HepG2 (cell line): ENCODE results near the gene FMOD. TPM values are rescaled to one million over a fixed set of nuclear protein-coding genes. Genes with fewer than 3 reads are reported as not detected.

ENCODE experiments used
- ATAC-seq: fragments of 200-7000 bp; cut with Tn5 transposase; 3 replicates; pipeline ENCODE4 v1.9.1; 2020; ENCODE audit warnings: mild to moderate bottlenecking, moderate library complexity
- BruUV-seq: library from RNA; stranded (reverse); fragments of 400-500 nt; replicated peaks from 2 replicates; lab custom pipeline; 2021; lab: Mats Ljungman, UMichigan
- CTCF ChIA-PET: fragments of 300-600 bp; formaldehyde crosslinking; extraction: SDS; loops from one replicate; lab custom pipeline; 2021; ENCODE audit warnings: low total read pairs, inconsistent platforms, low intra/inter-chr PET ratio; lab: Yijun Ruan, JAX
- POLR2A ChIA-PET: fragments of 350-600 bp; sonication (Branson Sonifier 250); formaldehyde crosslinking; loops from one replicate; lab custom pipeline; 2020; ENCODE audit warnings: antibody characterized with exemption, inconsistent platforms; lab: Yijun Ruan, JAX
- DNase-seq: peaks from one replicate; pipeline ENCODE4 v3.0.0-alpha.2; 2015; ENCODE audit warnings: low spot score
- FAIRE-seq: peaks from 3 replicates; lab custom pipeline; 2011; peaks lifted over from hg19 to GRCh38; lab: Jason Lieb, UNC
- H2AFZ ChIP-seq: one replicate; pipeline ENCODE4 v1.6.1; 2011; ENCODE audit warnings: low read length, inconsistent platforms
- H3K27ac ChIP-seq: fragments of 300-600 bp; 3 replicates; pipeline ENCODE4 v1.8.0; 2011; ENCODE audit warnings: mixed run types, mild to moderate bottlenecking, mixed read lengths, low read length, inconsistent platforms; ENCODE audit not compliant: insufficient read depth; ENCODE audit errors: extremely low read length
- H3K27me3 ChIP-seq, 2 experiments: fragments of 200-600 bp in 1 of 2; 2 replicates in 1 of 2; 3 replicates in 1 of 2; pipeline versions ENCODE4 v1.6.0 to v1.8.0; 2011; ENCODE audit warnings: low read length in 2 of 2, mild to moderate bottlenecking in 2 of 2, moderate library complexity in 2 of 2, inconsistent platforms in 1 of 2; ENCODE audit not compliant: insufficient read depth in 2 of 2, control insufficient read depth in 1 of 2
- H3K36me3 ChIP-seq, 2 experiments: fragments of 200-600 bp in 1 of 2; replicated peaks in 1 of 2; 2 replicates in 1 of 2; 3 replicates in 1 of 2; pipeline versions ENCODE4 v1.5.1 to v1.8.0; 2011; ENCODE audit warnings: low read length in 2 of 2, inconsistent platforms in 1 of 2; ENCODE audit not compliant: insufficient read depth in 2 of 2, control insufficient read depth in 1 of 2
- H3K4me1 ChIP-seq: 2 replicates; pipeline ENCODE4 v1.5.1; 2012; ENCODE audit warnings: low read length, inconsistent platforms; ENCODE audit not compliant: insufficient read depth
- H3K4me2 ChIP-seq: 2 replicates; pipeline ENCODE4 v1.6.0; 2011; ENCODE audit warnings: low read depth, low read length, inconsistent platforms
- H3K4me3 ChIP-seq, 3 experiments: fragments of 200-600 bp in 1 of 3; sonication (generic), shearing (Covaris generic) in 1 of 3; replicated peaks in 1 of 3; 2 replicates each; pipeline ENCODE4 v1.5.1; 2011 to 2016; ENCODE audit warnings: low read length in 3 of 3, inconsistent platforms in 2 of 3, low read depth in 2 of 3, mild to moderate bottlenecking in 2 of 3, control low read depth in 1 of 3, mixed read lengths in 1 of 3; ENCODE audit not compliant: insufficient read depth in 1 of 3
- H3K79me2 ChIP-seq: one replicate; pipeline ENCODE4 v1.6.1; 2011; ENCODE audit warnings: low read length, inconsistent platforms; ENCODE audit not compliant: insufficient read depth
- H3K9ac ChIP-seq: 2 replicates; pipeline ENCODE4 v1.6.0; 2011; ENCODE audit warnings: mild to moderate bottlenecking, low read depth, low read length, inconsistent platforms; ENCODE audit not compliant: insufficient read depth
- H3K9me3 ChIP-seq: 2 replicates; pipeline ENCODE4 v1.5.1; 2012; ENCODE audit warnings: mild to moderate bottlenecking, low read length
- H4K20me1 ChIP-seq: 2 replicates; pipeline ENCODE4 v1.6.0; 2011; ENCODE audit warnings: inconsistent platforms, mild to moderate bottlenecking, low read length, moderate library complexity; ENCODE audit not compliant: insufficient read depth
- BATF2 ChIP-seq: sonication (generic); formaldehyde crosslinking; IDR thresholded peaks from 2 replicates; pipeline ENCODE4 v1.8.0; 2022; ENCODE audit warnings: mild to moderate bottlenecking, missing genetic modification reagents, moderate library complexity
- FOSL2 ChIP-seq: sonication (generic); formaldehyde crosslinking; IDR thresholded peaks from 2 replicates; pipeline ENCODE4 v1.4.0; 2020; ENCODE audit warnings: missing genetic modification reagents
- IRF2 ChIP-seq: IDR thresholded peaks from 2 replicates; pipeline ENCODE4 v1.6.1; 2018; ENCODE audit warnings: missing genetic modification reagents, missing compliant biosample characterization
- MIER2 ChIP-seq: IDR thresholded peaks from 2 replicates; pipeline ENCODE4 v1.6.1; 2016; ENCODE audit warnings: missing biosample characterization, missing genetic modification reagents
- MTF2 ChIP-seq: sonication (generic); formaldehyde crosslinking; IDR thresholded peaks from 2 replicates; pipeline ENCODE4 v1.5.0; 2020; ENCODE audit warnings: missing genetic modification reagents, borderline replicate concordance
- NFIB ChIP-seq: sonication (generic); formaldehyde crosslinking; IDR thresholded peaks from 2 replicates; pipeline ENCODE4 v1.9.0; 2021; ENCODE audit warnings: missing genetic modification reagents, mild to moderate bottlenecking, borderline replicate concordance
- PRPF4 ChIP-seq: fragments of 200-400 bp; formaldehyde crosslinking; IDR thresholded peaks from 2 replicates; pipeline ENCODE4 v1.6.1; 2016; ENCODE audit warnings: low read length, low read depth; ENCODE audit not compliant: poor library complexity, severe bottlenecking
- RARA ChIP-seq: IDR thresholded peaks from 2 replicates; pipeline ENCODE4 v1.6.1; 2016; ENCODE audit warnings: missing genetic modification reagents, missing compliant biosample characterization
- SIX1 ChIP-seq: sonication (generic); formaldehyde crosslinking; IDR thresholded peaks from 2 replicates; pipeline ENCODE4 v1.4.0; 2020; ENCODE audit warnings: missing genetic modification reagents, borderline replicate concordance
- TERF1 ChIP-seq: sonication (generic); formaldehyde crosslinking; IDR thresholded peaks from 2 replicates; pipeline ENCODE4 v1.8.0; 2022; ENCODE audit warnings: mild to moderate bottlenecking, missing genetic modification reagents, moderate library complexity
- TRIM22 ChIP-seq: fragments of 450-650 bp; IDR thresholded peaks from 2 replicates; pipeline ENCODE4 v1.6.1; 2017
- ZBED4 ChIP-seq: sonication (generic); formaldehyde crosslinking; IDR thresholded peaks from 2 replicates; pipeline ENCODE4 v1.4.0; 2020; ENCODE audit warnings: missing genetic modification reagents, borderline replicate concordance
- ZBTB44 ChIP-seq: sonication (generic); formaldehyde crosslinking; IDR thresholded peaks from 2 replicates; pipeline ENCODE4 v1.4.0; 2020; ENCODE audit warnings: missing genetic modification reagents
- ZNF224 ChIP-seq: sonication (generic); formaldehyde crosslinking; IDR thresholded peaks from 2 replicates; pipeline ENCODE4 v1.5.0; 2020; ENCODE audit warnings: mild to moderate bottlenecking, missing genetic modification reagents
- ZNF577 ChIP-seq: sonication (generic); formaldehyde crosslinking; IDR thresholded peaks from 2 replicates; pipeline ENCODE4 v1.4.0; 2020; ENCODE audit warnings: mild to moderate bottlenecking, low read depth, missing genetic modification reagents, borderline replicate concordance
- WGBS: methylation state at CpG from one replicate; pipeline ENCODE4 v1.1.6; 2017; ENCODE audit warnings: low lambda C conversion rate; 5-methylcytosine and 5-hydroxymethylcytosine counted together
- in situ Hi-C: cut with HindIII; loops from 2 replicates; pipeline ENCODE4 v1.10.0; 2017; ENCODE audit warnings: low pct_unique_long_range_greater_than_20kb; ENCODE audit not compliant: extremely low pct_ligation_motif_present
- intact Hi-C: fragments of 100-400 bp; cut with micrococcal nuclease; formaldehyde crosslinking; loops from one replicate; pipeline ENCODE4 v1.10.0; 2022; ENCODE audit not compliant: unreplicated experiment
- polyA plus RNA-seq, 8 experiments: library from polyadenylated mRNA; depleted of rRNA in 3 of 8; stranded (reverse) in 7 of 8; unstranded in 1 of 8; fragments of >200 nt; fragmentation: Illumina TruSeq in 4 of 8; extraction: Trizol in 4 of 8; gene quantifications; 2 replicates each; pipeline versions ENCODE4 v1.2.1 to v1.2.3, GENCODE V29; 2011 to 2016; ENCODE audit warnings: low read depth in 4 of 8, missing spikeins in 1 of 8, mixed read lengths in 1 of 8; ENCODE audit not compliant: insufficient read depth in 1 of 8
- total RNA-seq, 5 experiments: library from RNA; depleted of rRNA; stranded (reverse); fragments of >200 nt; fragmentation: Illumina TruSeq; extraction: Trizol; gene quantifications; 2 replicates each; pipeline ENCODE4 v1.2.3, GENCODE V29; 2016; ENCODE audit warnings: low read depth in 1 of 5

FMOD gene
- total and polyA plus RNA-seq, 2 of the 13 experiments (the other 11 are each of a cell fraction or from before 2014, with no cell fraction given) = 0.08 TPM; not detected in 1

- no peak overlapping the region for H3K4me3 ChIP-seq
- H3K4me1 ChIP-seq = no peaks in the 10 kb centered on the region
- H3K9me3 ChIP-seq = no peaks in the 10 kb centered on the region
- ChIA-PET POLR2A (no interaction called here), CTCF (no interaction called here)
- ATAC-seq = no peak
- FAIRE-seq = no peak
- 55% methylated on average over 9 of the region's 10 CpGs for WGBS
- H3K9ac ChIP-seq = no peak overlapping the region
- no peak overlapping the region for H2AFZ ChIP-seq
- H4K20me1 ChIP-seq = no peaks in the 10 kb centered on the region
- no peak overlapping the region for H3K27ac ChIP-seq
- DNase-seq = no peak
- intact Hi-C loops (no loop called here), in situ Hi-C loops (no loop called here)
- TF ChIP-seq TRIM22 = no peak
- TF ChIP-seq FOSL2 (CRISPR knock-in tag) = no peak
- TF ChIP-seq MTF2 (CRISPR knock-in tag) = no peak
- no peak for TF ChIP-seq PRPF4
- no peak for TF ChIP-seq ZBTB44 (CRISPR knock-in tag)
- no peak for TF ChIP-seq RARA (CRISPR knock-in tag)
- TF ChIP-seq BATF2 (CRISPR knock-in tag) = no peak
- TF ChIP-seq SIX1 (CRISPR knock-in tag) = no peak
- no peak for TF ChIP-seq IRF2 (CRISPR knock-in tag)
- TF ChIP-seq NFIB (CRISPR knock-in tag) = no peak
- TF ChIP-seq ZBED4 (CRISPR knock-in tag) = no peak
- no peak for TF ChIP-seq TERF1 (CRISPR knock-in tag)
- TF ChIP-seq ZNF224 (CRISPR knock-in tag) = no peak
- no peak for TF ChIP-seq MIER2 (CRISPR knock-in tag)
- no peak for TF ChIP-seq ZNF577 (CRISPR knock-in tag)
- TF ChIP-seq, all 625 proteins: peak for 0
- no peaks in the 10 kb centered on the region for H3K79me2 ChIP-seq
- BruUV-seq = no TSS peak
- no peak overlapping the region for H3K4me2 ChIP-seq
- H3K36me3 ChIP-seq = no peaks in the 10 kb centered on the region
- peaks cover 0 to 18% of the 10 kb centered on the region in 2 experiments; a peak in 2 of 5 replicates for H3K27me3 ChIP-seq
These were observed 9.7 kb upstream of the FMOD start for GRCh38 chr1:203360547-203361185.
